H1 (cell line): Measurements from ENCODE around the gene DDN. TPM values are rescaled to one million over a fixed set of nuclear protein-coding genes. Genes with fewer than 3 reads are reported as not detected.

Experiments
- CTCF ChIA-PET: fragments of 300-600 bp; sonication (Branson Sonifier 250); formaldehyde crosslinking; loops from one replicate; lab custom pipeline; 2021; ENCODE audit not compliant: partially characterized antibody; lab: Charles Lee
- POLR2A ChIA-PET: fragments of 300-600 bp; sonication (Branson Sonifier 250); formaldehyde crosslinking; loops from one replicate; lab custom pipeline; 2021; ENCODE audit warnings: inconsistent platforms; ENCODE audit not compliant: partially characterized antibody; lab: Charles Lee
- DNase-seq, 2 experiments: peaks; one replicate each; pipeline versions ENCODE4 v3.0.0 to v3.0.0-alpha.2; 2010 to 2022; ENCODE audit warnings: low spot score in 2 of 2, low read depth in 1 of 2, mixed read lengths in 1 of 2
- FAIRE-seq: peaks from 2 replicates; lab custom pipeline; 2011; peaks lifted over from hg19 to GRCh38; lab: Jason Lieb, UNC
- H2AFZ ChIP-seq: 2 replicates; pipeline ENCODE4 v1.8.1; 2012; ENCODE audit warnings: low read length, inconsistent platforms
- H2AK5ac ChIP-seq: 2 replicates; pipeline ENCODE4 v1.6.1; 2013; ENCODE audit warnings: low read depth, low read length
- H2BK120ac ChIP-seq: replicated peaks from 2 replicates; pipeline ENCODE3; 2013; ENCODE audit warnings: low read depth, low read length, inconsistent platforms
- H2BK12ac ChIP-seq: 2 replicates; pipeline ENCODE4 v1.6.1; 2013; ENCODE audit warnings: low read depth, low read length
- H2BK15ac ChIP-seq: 2 replicates; pipeline ENCODE4 v1.6.1; 2013; ENCODE audit warnings: low read length
- H2BK20ac ChIP-seq: 2 replicates; pipeline ENCODE4 v1.6.1; 2013; ENCODE audit warnings: low read length
- H2BK5ac ChIP-seq: 2 replicates; pipeline ENCODE4 v1.6.1; 2013; ENCODE audit warnings: low read depth, low read length
- H3K14ac ChIP-seq: 2 replicates; pipeline ENCODE4 v1.6.1; 2013; ENCODE audit warnings: inconsistent platforms; ENCODE audit not compliant: insufficient read length
- H3K18ac ChIP-seq: 2 replicates; pipeline ENCODE4 v1.6.1; 2013; ENCODE audit warnings: low read length; ENCODE audit errors: extremely low read depth
- H3K23ac ChIP-seq: 2 replicates; pipeline ENCODE4 v1.6.1; 2013; ENCODE audit warnings: inconsistent platforms; ENCODE audit not compliant: insufficient read length
- H3K23me2 ChIP-seq: 2 replicates; pipeline ENCODE4 v1.6.1; 2013; ENCODE audit warnings: low read depth, low read length
- H3K27ac ChIP-seq: 2 replicates; pipeline ENCODE4 v1.6.1; 2011; ENCODE audit warnings: low read depth, low read length, inconsistent platforms
- H3K27me3 ChIP-seq, 4 experiments: replicated peaks in 1 of 4; 1 replicate in 1 of 4; 2 replicates in 3 of 4; pipeline versions ENCODE4 v1.6.1 to v1.8.1; 2011 to 2013; ENCODE audit warnings: low read length in 3 of 4, mild to moderate bottlenecking in 3 of 4, inconsistent platforms in 2 of 4, mixed read lengths in 2 of 4, moderate library complexity in 1 of 4; ENCODE audit not compliant: control insufficient read depth in 3 of 4, insufficient read depth in 3 of 4; ENCODE audit errors: extremely low read depth in 1 of 4
- H3K36me3 ChIP-seq, 4 experiments: 2 replicates each; pipeline versions ENCODE4 v1.6.1 to v1.8.1; 2011 to 2013; ENCODE audit warnings: mild to moderate bottlenecking in 4 of 4, low read length in 3 of 4, moderate library complexity in 2 of 4, control low read depth in 1 of 4, inconsistent platforms in 1 of 4; ENCODE audit not compliant: insufficient read depth in 4 of 4, control insufficient read depth in 2 of 4
- H3K4ac ChIP-seq: replicated peaks from 2 replicates; pipeline ENCODE3; 2013; ENCODE audit warnings: low read length, low read depth, mixed read lengths, inconsistent platforms; ENCODE audit not compliant: insufficient read length
- H3K4me1 ChIP-seq, 4 experiments: replicated peaks in 1 of 4; 1 replicate in 1 of 4; 2 replicates in 3 of 4; pipeline versions ENCODE4 v1.6.1 to v1.8.1; 2011 to 2013; ENCODE audit warnings: low read length in 3 of 4, inconsistent platforms in 2 of 4, mixed read lengths in 1 of 4; ENCODE audit not compliant: insufficient read depth in 4 of 4, control insufficient read depth in 3 of 4
- H3K4me2 ChIP-seq, 2 experiments: 2 replicates each; pipeline versions ENCODE4 v1.6.1 to v1.8.1; 2011 to 2013; ENCODE audit warnings: low read depth in 2 of 2, low read length in 2 of 2, control low read depth in 1 of 2, inconsistent platforms in 1 of 2, mild to moderate bottlenecking in 1 of 2; ENCODE audit not compliant: insufficient read depth in 1 of 2
- H3K4me3 ChIP-seq, 4 experiments: fragments of 200-600, 300-600 bp in 1 of 4; sonication (generic), shearing (Covaris generic), sonication (Bioruptor Twin) in 1 of 4; 2 replicates each; pipeline versions ENCODE4 v1.5.1 to v1.8.1; 2011 to 2016; ENCODE audit warnings: low read length in 4 of 4, low read depth in 3 of 4, control low read depth in 2 of 4, inconsistent platforms in 2 of 4, mild to moderate bottlenecking in 2 of 4, mixed read lengths in 1 of 4, moderate library complexity in 1 of 4; ENCODE audit not compliant: insufficient read depth in 2 of 4; ENCODE audit errors: extremely low read depth in 1 of 4
- H3K56ac ChIP-seq: replicated peaks from 2 replicates; pipeline ENCODE3; 2013; ENCODE audit warnings: low read depth, mild to moderate bottlenecking, mixed read lengths, low read length, inconsistent platforms; ENCODE audit not compliant: insufficient read length
- H3K79me1 ChIP-seq: 2 replicates; pipeline ENCODE4 v1.6.1; 2013; ENCODE audit warnings: low read depth, low read length, control low read depth
- H3K79me2 ChIP-seq, 2 experiments: 2 replicates each; pipeline versions ENCODE4 v1.6.1 to v1.8.1; 2012 to 2013; ENCODE audit warnings: low read length in 2 of 2, mild to moderate bottlenecking in 2 of 2, inconsistent platforms in 1 of 2; ENCODE audit not compliant: insufficient read depth in 2 of 2, control insufficient read depth in 1 of 2
- H3K9ac ChIP-seq, 4 experiments: replicated peaks in 1 of 4; 1 replicate in 1 of 4; 2 replicates in 3 of 4; pipeline versions ENCODE4 v1.6.1 to v1.8.1; 2011 to 2013; ENCODE audit warnings: low read depth in 3 of 4, low read length in 3 of 4, control low read depth in 2 of 4, mild to moderate bottlenecking in 2 of 4, moderate library complexity in 2 of 4, inconsistent platforms in 1 of 4; ENCODE audit errors: extremely low read depth in 1 of 4
- H3K9me3 ChIP-seq, 2 experiments: 2 replicates each; pipeline versions ENCODE4 v1.6.1 to v1.8.1; 2012 to 2013; ENCODE audit warnings: mild to moderate bottlenecking in 2 of 2, moderate library complexity in 2 of 2, control low read depth in 1 of 2, inconsistent platforms in 1 of 2, low read depth in 1 of 2, low read length in 1 of 2, mixed read lengths in 1 of 2; ENCODE audit not compliant: insufficient read depth in 2 of 2
- H4K20me1 ChIP-seq, 2 experiments: replicated peaks in 1 of 2; 2 replicates each; pipeline versions ENCODE3 to v1.8.1; 2011 to 2013; ENCODE audit warnings: inconsistent platforms in 2 of 2, low read length in 2 of 2, mild to moderate bottlenecking in 1 of 2; ENCODE audit not compliant: insufficient read depth in 2 of 2, control insufficient read depth in 1 of 2
- H4K5ac ChIP-seq: 2 replicates; pipeline ENCODE4 v1.6.1; 2013; ENCODE audit warnings: low read length, low read depth, mixed read lengths, inconsistent platforms; ENCODE audit not compliant: insufficient read length
- H4K8ac ChIP-seq: 2 replicates; pipeline ENCODE4 v1.8.0; 2013; ENCODE audit warnings: mild to moderate bottlenecking, moderate library complexity, low read length, inconsistent platforms; ENCODE audit not compliant: insufficient read depth; ENCODE audit errors: extremely low read depth
- H4K91ac ChIP-seq: replicated peaks from 2 replicates; pipeline ENCODE3; 2013; ENCODE audit warnings: low read length, mixed read lengths, inconsistent platforms; ENCODE audit not compliant: insufficient read length
- polyA plus RNA-seq, 7 experiments: library from polyadenylated mRNA; depleted of rRNA in 3 of 7; stranded (reverse) in 5 of 7; unstranded in 2 of 7; fragments of >200 nt in 5 of 7; fragments of 200-250 nt in 2 of 7; gene quantifications; 1 replicate in 5 of 7; 2 replicates in 1 of 7; 4 replicates in 1 of 7; pipeline versions ENCODE4 v1.2.1 to v1.2.3, GENCODE V29; 2011 to 2013; ENCODE audit warnings: missing spikeins in 2 of 7, mixed read lengths in 2 of 7
- total RNA-seq: library from RNA; stranded (reverse); fragmentation: NEBNext Ultra II Directional; extraction: Animal tissue kit (Norgen Biotek cat#: 25700); gene quantifications from 2 replicates; pipeline ENCODE4 v1.2.1, GENCODE V29; 2021

DDN gene
- total and polyA plus RNA-seq, 2 of the 8 experiments (the other 6 are each of a cell fraction or from before 2014, with no cell fraction given), result 0.14 to 0.30 TPM

GRCh38 chr12:48965298-48965838, 33.8 kb downstream of the DDN start:
- FAIRE-seq (peak; percentile 97), DNase-seq (peak in 1 of 2 experiments; percentile 36)
- H3K36me3 ChIP-seq, result no peaks in the 10 kb centered on the region
- no peak overlapping the region for H4K91ac ChIP-seq
- POLR2A ChIA-PET, result interaction anchor here (1.1 to 6.9 kb wide), 4 partner anchors 8 to 99 kb away, joined by 3 to 65 read pairs (median 4); partner anchors contain the start of genes ARF3 and RND1
- no peak overlapping the region for H3K9ac ChIP-seq
- no peak overlapping the region for H2BK5ac ChIP-seq
- CTCF ChIA-PET, result interaction anchor here (0.6 to 40.8 kb wide), 8 partner anchors 8 to 150 kb away, joined by 3 to 1336 read pairs (median 8); partner anchors contain the start of genes ARF3, DDN and WNT1
- no peak overlapping the region for H3K56ac ChIP-seq
- no peaks in the 10 kb centered on the region for H3K79me1 ChIP-seq
- H4K5ac ChIP-seq, result no peak overlapping the region
- H2BK12ac ChIP-seq, result no peak overlapping the region
- H2BK15ac ChIP-seq, result no peak overlapping the region
- H3K4me2 ChIP-seq, result peak overlapping the region; percentile 34 to 47; a peak in 3 of 4 replicates
- H3K9me3 ChIP-seq, result no peaks in the 10 kb centered on the region
- H3K27me3 ChIP-seq, result peaks cover 10 to 36% (median 34%) of the 10 kb centered on the region in 4 experiments
- H3K79me2 ChIP-seq, result no peaks in the 10 kb centered on the region
- H3K23ac ChIP-seq, result no peak overlapping the region
- peak overlapping the region; percentile 82; the same call in 1 of the 2 replicates for H2BK20ac ChIP-seq
- H3K4me3 ChIP-seq, result peak overlapping the region in 1 of 4 experiments; percentile 38; a peak in 3 of 8 replicates
- H3K27ac ChIP-seq, result peak overlapping the region; percentile 55; the same call in 1 of the 2 replicates
- H2BK120ac ChIP-seq, result no peak overlapping the region
- peaks cover 23 to 36% (median 34%) of the 10 kb centered on the region in 4 experiments for H3K4me1 ChIP-seq
- no peak overlapping the region for H3K4ac ChIP-seq
- no peaks in the 10 kb centered on the region for H4K20me1 ChIP-seq
- no peak overlapping the region for H4K8ac ChIP-seq
- no peak overlapping the region for H3K14ac ChIP-seq
- H3K23me2 ChIP-seq, result peaks cover 3% of the 10 kb centered on the region
- H3K18ac ChIP-seq, result no peak overlapping the region; the same call in 1 of the 2 replicates
- no peak overlapping the region for H2AK5ac ChIP-seq
- no peak overlapping the region for H2AFZ ChIP-seq
